Naive B cell (primary cell): ENCODE results near the gene TRIM50. TPM values are rescaled to one million over a fixed set of nuclear protein-coding genes. Genes with fewer than 3 reads are reported as not detected.
"Not testable (repeated sequence)": the region's sequence is repeated elsewhere in the genome, so short reads cannot be mapped to it uniquely, and the experiment has no call there.

ENCODE experiments used
- ATAC-seq, 2 donors: fragments of 150-1000 bp; cut with Tn5 transposase; 2 replicates each; pipeline ENCODE4 v1.10.0; 2021; ENCODE audit warnings: low read depth in 2 of 2, mild to moderate bottlenecking in 2 of 2, moderate library complexity in 2 of 2
- DNase-seq: peaks from one replicate; pipeline ENCODE4 v3.0.0; 2022
- H3K27ac Mint-ChIP-seq, 6 donors: one replicate each; pipeline ENCODE4 v1.8.0; 2020 to 2022; ENCODE audit warnings: mild to moderate bottlenecking in 6 of 6, mixed read lengths in 6 of 6, moderate library complexity in 5 of 6, inconsistent platforms in 2 of 6
- H3K27me3 Mint-ChIP-seq, 3 donors: one replicate each; pipeline ENCODE4 v1.8.0; 2021 to 2022; ENCODE audit warnings: mixed read lengths in 3 of 3, mild to moderate bottlenecking in 1 of 3
- H3K36me3 Mint-ChIP-seq, 2 donors: one replicate each; pipeline ENCODE4 v1.8.0; 2020 to 2022; ENCODE audit warnings: mixed read lengths in 2 of 2, inconsistent platforms in 1 of 2, mild to moderate bottlenecking in 1 of 2
- H3K4me1 Mint-ChIP-seq, 3 donors: one replicate each; pipeline ENCODE4 v1.8.0; 2020 to 2022; ENCODE audit warnings: mixed read lengths in 3 of 3, inconsistent platforms in 1 of 3, mild to moderate bottlenecking in 1 of 3, moderate library complexity in 1 of 3
- H3K4me3 Mint-ChIP-seq, 8 donors: one replicate each; pipeline ENCODE4 v1.8.0; 2020 to 2022; ENCODE audit warnings: mild to moderate bottlenecking in 8 of 8, mixed read lengths in 8 of 8, moderate library complexity in 8 of 8, inconsistent platforms in 2 of 8
- H3K9me3 Mint-ChIP-seq, 7 donors: one replicate each; pipeline ENCODE4 v1.8.0; 2020 to 2022; ENCODE audit warnings: mixed read lengths in 7 of 7, mild to moderate bottlenecking in 5 of 7, inconsistent platforms in 2 of 7, moderate library complexity in 1 of 7
- polyA plus RNA-seq, 6 donors: library from polyadenylated mRNA; unstranded; fragments of 300-500 nt; fragmentation: Illumina TruSeq; gene quantifications; one replicate each; pipeline ENCODE4 v1.2.3, GENCODE V29; 2021; ENCODE audit warnings: low read depth in 6 of 6

Gene TRIM50
- under 1 TPM in 1 of 6 donors, not detected in 5; 0.13 TPM for polyA plus RNA-seq

DNA sequence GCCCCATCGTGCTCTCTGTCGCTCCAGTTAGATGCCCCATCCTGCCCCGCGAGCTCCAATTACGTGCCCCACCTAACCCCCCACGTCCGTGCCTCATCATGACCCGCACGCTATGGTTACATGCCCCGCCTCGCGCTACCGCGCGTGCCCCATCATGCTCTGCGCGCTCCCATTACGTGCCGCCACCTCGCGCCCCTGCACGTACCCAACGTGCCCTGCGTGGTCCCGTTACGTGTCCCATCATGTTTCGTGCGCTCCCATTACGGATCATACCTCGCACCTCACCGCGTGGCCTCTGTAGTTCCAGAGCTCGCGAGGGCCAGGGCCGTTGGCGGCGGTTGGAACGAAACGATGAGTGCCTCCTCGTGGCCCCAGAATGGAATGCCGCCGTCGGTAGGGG, at the start of gene TRIM50, which contains the start of gene FKBP6:
TSS of gene TRIM50 (minus strand) at position 161 of the 400 bp plus-strand sequence. CDS start 3,295 bp downstream, outside the sequence.
TSS of gene FKBP6 (plus strand) at position 240 of the 400 bp plus-strand sequence. CDS start 268 bp downstream, outside the sequence.
- DNase-seq, H3K27me3 Mint-ChIP-seq, H3K9me3 Mint-ChIP-seq, ATAC-seq, H3K36me3 Mint-ChIP-seq: not testable (repeated sequence)
- Mint-ChIP-seq H3K27ac (peak within 1 kb of the TSS in 3 of 6 donors; percentile 42 to 72 (median 59)), H3K4me1 (peaks cover 15 to 26% (median 15%) of the 10 kb centered on the region in 3 donors), H3K4me3 (peak within 1 kb of the TSS in 1 of 8 donors; percentile 53)

DNA sequence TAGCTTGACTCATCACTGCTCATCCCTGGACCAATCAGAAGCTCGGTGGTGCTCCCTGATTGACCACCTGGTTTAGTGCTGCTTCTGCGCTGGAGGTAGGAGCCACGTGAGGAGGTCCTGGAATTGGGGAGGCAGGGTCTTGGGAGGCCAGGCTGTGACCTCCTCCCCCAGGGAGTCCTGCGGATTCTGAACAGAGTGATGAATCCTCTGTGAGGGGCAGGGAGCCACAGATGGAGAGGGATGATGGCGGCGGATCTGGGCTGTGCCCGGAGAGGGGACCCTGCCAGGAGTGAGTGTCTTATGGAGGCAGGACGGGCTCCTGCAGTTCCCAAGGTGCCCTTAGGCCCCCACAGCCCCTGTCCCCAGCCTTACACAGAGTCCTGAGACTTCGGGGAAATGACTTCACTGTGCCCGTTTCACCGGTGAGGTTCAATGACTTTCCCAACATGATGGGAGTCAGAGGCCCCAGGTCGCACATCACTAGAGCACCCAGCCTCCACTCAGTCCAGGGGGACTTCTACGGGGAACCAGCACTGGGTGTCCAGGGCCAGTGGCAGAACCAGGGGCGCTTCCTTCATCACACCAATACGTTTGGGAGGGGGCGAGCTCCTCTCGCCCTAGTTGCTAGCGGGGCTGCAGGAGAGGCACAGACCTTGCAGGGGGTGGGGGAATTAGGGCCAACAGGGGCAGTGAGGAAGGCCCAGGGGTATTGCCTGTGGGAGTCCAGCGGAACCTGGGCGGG, 49.0 kb upstream of the TRIM50 start:
- DNase-seq (no peak), ATAC-seq (no peak)
- Mint-ChIP-seq H3K27ac (peak overlapping the region in 2 of 6 donors; percentile 33 to 42), H3K4me3 (peak overlapping the region in 4 of 8 donors; percentile 45 to 70 (median 63)), H3K4me1 (peaks cover 0 to 9% (median 4%) of the 10 kb centered on the region in 3 donors), H3K27me3 (peaks cover 8 to 35% (median 19%) of the 10 kb centered on the region in 3 donors), H3K9me3 (peaks cover 0 to 5% (median 0%) of the 10 kb centered on the region in 7 donors), H3K36me3 (no peaks in the 10 kb centered on the region)

GRCh38 chr7:73376262-73376661, 48.4 kb upstream of the TRIM50 start:
- not testable (repeated sequence) for H3K36me3 Mint-ChIP-seq, H3K27ac Mint-ChIP-seq, ATAC-seq, H3K9me3 Mint-ChIP-seq, DNase-seq, H3K4me1 Mint-ChIP-seq
- Mint-ChIP-seq H3K27me3 (peaks cover 6 to 35% (median 19%) of the 10 kb centered on the region in 3 donors), H3K4me3 (peak overlapping the region in 1 of 8 donors; percentile 45)

GRCh38 chr7:73373741-73374140, 45.9 kb upstream of the TRIM50 start:
- no peaks in the 10 kb centered on the region for H3K36me3 Mint-ChIP-seq
- H3K9me3 Mint-ChIP-seq, result no peaks in the 10 kb centered on the region
- H3K27ac Mint-ChIP-seq, result no peak overlapping the region
- no peak for DNase-seq
- peak overlapping the region in 1 of 8 donors; percentile 74 for H3K4me3 Mint-ChIP-seq
- no peak for ATAC-seq
- H3K4me1 Mint-ChIP-seq, result peaks cover 0 to 9% (median 9%) of the 10 kb centered on the region in 3 donors
- peaks cover 3 to 35% (median 19%) of the 10 kb centered on the region in 3 donors for H3K27me3 Mint-ChIP-seq

GRCh38 chr7:73369622-73370021, 41.7 kb upstream of the TRIM50 start:
- Mint-ChIP-seq H3K27ac (peak overlapping the region in 2 of 6 donors; percentile 9 to 21), H3K4me1 (peaks cover 7 to 24% (median 15%) of the 10 kb centered on the region in 3 donors), H3K9me3 (no peaks in the 10 kb centered on the region), H3K36me3 (no peaks in the 10 kb centered on the region), H3K4me3 (no peak overlapping the region), H3K27me3 (peaks cover 0 to 11% (median 0%) of the 10 kb centered on the region in 3 donors)
- DNase-seq (no peak), ATAC-seq (no peak)

GRCh38 chr7:73369009-73369408, 41.1 kb upstream of the TRIM50 start:
- Mint-ChIP-seq H3K27ac (peak overlapping the region in 1 of 6 donors; percentile 54), H3K4me1 (peaks cover 7 to 24% (median 15%) of the 10 kb centered on the region in 3 donors), H3K9me3 (no peaks in the 10 kb centered on the region), H3K36me3 (no peaks in the 10 kb centered on the region), H3K4me3 (no peak overlapping the region), H3K27me3 (peaks cover 0 to 5% (median 0%) of the 10 kb centered on the region in 3 donors)
- DNase-seq, result no peak
- ATAC-seq, result no peak

- H3K9me3 Mint-ChIP-seq, result no peaks in the 10 kb centered on the region
- H3K27ac Mint-ChIP-seq, result peak overlapping the region in 2 of 6 donors; percentile 87 to 89
- peak overlapping the region in 3 of 8 donors; percentile 5 to 33 (median 22) for H3K4me3 Mint-ChIP-seq
- no peaks in the 10 kb centered on the region for H3K36me3 Mint-ChIP-seq
- DNase-seq, result no peak
- H3K4me1 Mint-ChIP-seq, result peaks cover 7 to 24% (median 15%) of the 10 kb centered on the region in 3 donors
- peaks cover 0 to 7% (median 6%) of the 10 kb centered on the region in 3 donors for H3K27me3 Mint-ChIP-seq
- no peak for ATAC-seq
Observed at GRCh38 chr7:73366990-73367389, 39.1 kb upstream of the TRIM50 start.

- Mint-ChIP-seq H3K36me3 (no peaks in the 10 kb centered on the region), H3K4me1 (peaks cover 7 to 24% (median 15%) of the 10 kb centered on the region in 3 donors), H3K27me3 (peaks cover 0 to 7% (median 6%) of the 10 kb centered on the region in 3 donors), H3K27ac (no peak overlapping the region), H3K9me3 (no peaks in the 10 kb centered on the region), H3K4me3 (no peak overlapping the region)
- DNase-seq (no peak), ATAC-seq (peak; percentile 43 to 58)
Observed at GRCh38 chr7:73366127-73366526, 38.2 kb upstream of the TRIM50 start.

- Mint-ChIP-seq H3K4me1 (peaks cover 7 to 24% (median 15%) of the 10 kb centered on the region in 3 donors), H3K9me3 (peaks cover 0 to 3% (median 0%) of the 10 kb centered on the region in 7 donors), H3K36me3 (no peaks in the 10 kb centered on the region), H3K27ac (no peak overlapping the region), H3K27me3 (peaks cover 0 to 18% (median 16%) of the 10 kb centered on the region in 3 donors), H3K4me3 (no peak overlapping the region)
- no peak for ATAC-seq
- DNase-seq, result no peak
Observed at GRCh38 chr7:73364006-73364728, 36.3 kb upstream of the TRIM50 start.

DNA sequence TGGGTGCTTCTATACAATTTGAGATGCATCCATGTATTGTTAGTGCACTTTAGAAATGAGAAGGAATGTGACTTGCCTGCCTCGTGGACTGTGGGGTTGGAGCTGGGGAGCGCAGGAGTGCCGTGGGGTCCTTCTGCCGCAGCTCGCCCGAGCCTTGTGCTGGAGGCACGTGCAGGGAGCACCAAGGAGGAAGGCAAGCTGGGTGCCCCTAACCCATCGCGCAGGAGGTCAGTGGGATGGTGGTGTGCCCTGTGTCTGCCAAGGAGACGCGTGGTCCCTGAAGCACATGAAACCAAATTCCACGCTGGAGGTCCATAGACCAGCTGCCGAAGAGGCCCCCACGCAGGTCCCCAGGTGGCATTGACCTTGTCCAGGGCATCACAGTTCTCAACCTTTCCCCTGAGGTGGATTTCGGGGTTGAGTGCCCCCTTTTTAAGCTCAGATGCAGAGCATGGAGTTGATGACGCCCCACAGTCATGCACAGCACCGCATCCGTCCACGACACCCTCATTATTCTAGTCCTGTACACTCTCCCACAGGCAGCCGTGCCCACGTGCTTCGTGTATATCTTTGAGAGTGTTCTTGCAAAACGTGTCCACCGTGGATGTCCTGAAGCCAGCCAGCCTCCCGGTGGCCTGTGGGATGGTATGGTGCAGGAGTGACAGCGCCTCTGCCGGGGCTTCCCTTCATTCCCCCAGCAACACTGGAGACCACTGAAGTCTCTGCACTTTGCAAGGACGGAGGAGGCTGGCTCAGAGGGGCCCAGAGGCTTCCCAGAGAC, 35.5 kb upstream of the TRIM50 start:
- no peak for DNase-seq

DNA sequence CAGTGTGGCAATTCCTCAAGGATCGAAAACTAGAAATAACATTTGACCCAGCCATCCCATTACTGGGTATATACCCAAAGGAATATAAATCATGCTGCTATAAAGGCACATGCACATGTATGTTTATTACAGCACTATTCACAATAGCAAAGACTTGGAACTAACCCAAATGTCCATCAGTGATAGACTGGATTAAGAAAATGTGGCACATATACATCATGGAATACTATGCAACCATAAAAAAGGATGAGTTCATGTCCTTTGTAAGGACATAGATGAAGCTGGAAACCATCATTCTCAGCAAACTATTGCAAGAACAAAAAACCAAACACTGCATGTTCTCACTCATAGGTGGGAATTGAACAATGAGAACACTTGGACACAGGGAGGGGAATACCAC, 32.7 kb upstream of the TRIM50 start:
- H3K9me3 Mint-ChIP-seq, H3K36me3 Mint-ChIP-seq: not testable (repeated sequence)

More for the DNA sequence above, 35.5 kb upstream of the TRIM50 start:
- Mint-ChIP-seq H3K27me3 (peaks cover 0 to 21% (median 20%) of the 10 kb centered on the region in 3 donors), H3K36me3 (no peaks in the 10 kb centered on the region), H3K27ac (no peak overlapping the region), H3K4me1 (peaks cover 7 to 28% (median 15%) of the 10 kb centered on the region in 3 donors), H3K4me3 (no peak overlapping the region), H3K9me3 (peaks cover 0 to 3% (median 0%) of the 10 kb centered on the region in 7 donors)
- no peak for ATAC-seq

GRCh38 chr7:73359746-73360375, 32.0 kb upstream of the TRIM50 start:
- H3K27ac Mint-ChIP-seq, result peak overlapping the region in 1 of 6 donors; percentile 88
- peaks cover 0 to 3% (median 0%) of the 10 kb centered on the region in 7 donors for H3K9me3 Mint-ChIP-seq
- peaks cover 0 to 26% (median 20%) of the 10 kb centered on the region in 3 donors for H3K27me3 Mint-ChIP-seq

More for the DNA sequence above, 32.7 kb upstream of the TRIM50 start:
- not testable (repeated sequence) for ATAC-seq, H3K4me3 Mint-ChIP-seq, H3K27ac Mint-ChIP-seq, DNase-seq
- Mint-ChIP-seq H3K27me3 (peaks cover 0 to 26% (median 20%) of the 10 kb centered on the region in 3 donors), H3K4me1 (peaks cover 0 to 13% (median 0%) of the 10 kb centered on the region in 3 donors)

More at GRCh38 chr7:73359746-73360375, 32.0 kb upstream of the TRIM50 start:
- ATAC-seq, result no peak
- DNase-seq, result no peak
- Mint-ChIP-seq H3K4me1 (peaks cover 0 to 13% (median 4%) of the 10 kb centered on the region in 3 donors), H3K4me3 (peak overlapping the region in 1 of 8 donors; percentile 49), H3K36me3 (no peaks in the 10 kb centered on the region)
